Peyer's patch (tissue), 4 donors: ENCODE results near the gene GNB2. TPM values are rescaled to one million over a fixed set of nuclear protein-coding genes. Genes with fewer than 3 reads are reported as not detected.

Source experiments
- DNase-seq, 3 donors: peaks; one replicate each; pipeline ENCODE4 v3.0.0-alpha.2; 2017 to 2019
- H3K27ac ChIP-seq, 4 donors: fragments of 200-600 bp; sonication (generic); one replicate each; pipeline ENCODE4 v1.5.1; 2016 to 2019
- H3K27me3 ChIP-seq, 2 donors: fragments of 200-600 bp; sonication (generic); one replicate each; pipeline ENCODE4 v1.5.1; 2019
- H3K36me3 ChIP-seq, 3 donors: fragments of 200-600 bp; sonication (generic); one replicate each; pipeline ENCODE4 v1.5.1; 2016 to 2019
- H3K4me1 ChIP-seq, 4 donors: fragments of 200-600 bp; sonication (generic); one replicate each; pipeline ENCODE4 v1.5.1; 2016 to 2019
- H3K4me3 ChIP-seq, 4 donors: fragments of 200-600 bp; sonication (generic); 1 replicate in 3 of 4; 2 replicates in 1 of 4; pipeline ENCODE4 v1.5.1; 2016 to 2019; ENCODE audit warnings: mild to moderate bottlenecking in 1 of 4
- H3K9me3 ChIP-seq, 4 donors: fragments of 200-600 bp; sonication (generic); one replicate each; pipeline ENCODE4 v1.5.1; 2016 to 2019; ENCODE audit warnings: mild to moderate bottlenecking in 1 of 4
- POLR2A ChIP-seq, 2 donors: fragments of 450-650 bp; IDR thresholded peaks; one replicate each; pipeline ENCODE4 v1.5.1; 2017; ENCODE audit warnings: antibody characterized with exemption in 2 of 2, mild to moderate bottlenecking in 2 of 2, moderate library complexity in 2 of 2
- total RNA-seq, 4 donors: library from RNA; depleted of rRNA; stranded (reverse); fragments of >200 nt; gene quantifications; one replicate each; pipeline ENCODE4 v1.1.0, GENCODE V29; 2016
- TF ChIP-seq, protein P1 (sequence below), 6 experiments: fragments of 450-650 bp in 4 of 6; fragments of 200-600 bp in 2 of 6; sonication (generic) in 1 of 6; IDR thresholded peaks; one replicate each; pipeline ENCODE4 v1.5.1; 2017 to 2019; ENCODE audit warnings: antibody characterized with exemption in 6 of 6, mild to moderate bottlenecking in 3 of 6, moderate library complexity in 1 of 6

Gene GNB2
- total RNA-seq, 4 donors from 2014 or later = 123 to 236 (median 172) TPM

DNA sequence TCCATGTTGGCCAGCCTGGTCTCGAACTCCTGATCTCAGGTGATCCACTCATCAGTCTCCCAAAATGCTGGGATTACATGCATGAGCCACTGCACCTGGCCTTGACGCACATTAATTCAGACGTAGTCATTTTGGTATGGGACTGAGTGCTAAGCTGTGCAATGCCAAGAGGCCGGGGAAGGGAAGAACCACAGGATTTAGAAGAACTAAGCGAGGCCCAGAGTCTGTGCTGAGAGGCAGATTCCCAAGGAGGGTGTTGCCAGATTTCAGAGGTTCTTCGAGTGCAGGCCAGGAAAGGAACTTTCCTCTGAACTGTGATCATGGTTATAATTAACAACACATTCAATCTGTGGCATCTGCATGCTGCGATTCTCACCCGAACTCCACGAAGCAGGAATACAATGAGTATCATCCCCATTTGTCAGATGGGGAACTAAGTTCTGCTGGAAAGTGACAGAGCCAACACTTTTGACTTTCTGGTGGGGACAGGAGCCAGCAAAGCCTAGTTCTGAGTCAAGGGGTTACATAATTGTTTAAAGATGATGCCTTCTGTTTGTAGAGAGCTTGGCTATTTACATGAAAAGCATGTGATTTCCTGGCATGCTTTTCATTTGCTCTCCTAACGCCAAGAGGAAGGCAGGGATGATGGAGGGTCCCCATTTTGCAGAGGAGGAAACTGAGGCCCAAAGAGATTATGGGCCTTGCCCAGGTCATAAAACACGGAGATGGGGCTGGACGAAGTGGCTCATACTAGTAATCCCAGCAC lies 53.6 kb downstream of the GNB2 start:
- Histone ChIP-seq H3K36me3 (no peaks in the 10 kb centered on the region), H3K9me3 (no peaks in the 10 kb centered on the region), H3K4me1 (peaks cover 0 to 7% (median 0%) of the 10 kb centered on the region in 4 donors), H3K27ac (peak overlapping the region in 1 of 4 donors; percentile 19), H3K4me3 (no peak overlapping the region), H3K27me3 (no peaks in the 10 kb centered on the region)
- TF ChIP-seq, protein P1, sequence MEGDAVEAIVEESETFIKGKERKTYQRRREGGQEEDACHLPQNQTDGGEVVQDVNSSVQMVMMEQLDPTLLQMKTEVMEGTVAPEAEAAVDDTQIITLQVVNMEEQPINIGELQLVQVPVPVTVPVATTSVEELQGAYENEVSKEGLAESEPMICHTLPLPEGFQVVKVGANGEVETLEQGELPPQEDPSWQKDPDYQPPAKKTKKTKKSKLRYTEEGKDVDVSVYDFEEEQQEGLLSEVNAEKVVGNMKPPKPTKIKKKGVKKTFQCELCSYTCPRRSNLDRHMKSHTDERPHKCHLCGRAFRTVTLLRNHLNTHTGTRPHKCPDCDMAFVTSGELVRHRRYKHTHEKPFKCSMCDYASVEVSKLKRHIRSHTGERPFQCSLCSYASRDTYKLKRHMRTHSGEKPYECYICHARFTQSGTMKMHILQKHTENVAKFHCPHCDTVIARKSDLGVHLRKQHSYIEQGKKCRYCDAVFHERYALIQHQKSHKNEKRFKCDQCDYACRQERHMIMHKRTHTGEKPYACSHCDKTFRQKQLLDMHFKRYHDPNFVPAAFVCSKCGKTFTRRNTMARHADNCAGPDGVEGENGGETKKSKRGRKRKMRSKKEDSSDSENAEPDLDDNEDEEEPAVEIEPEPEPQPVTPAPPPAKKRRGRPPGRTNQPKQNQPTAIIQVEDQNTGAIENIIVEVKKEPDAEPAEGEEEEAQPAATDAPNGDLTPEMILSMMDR (IDR thresholded peaks at IDR 0.05) = no peak
- no peak for TF ChIP-seq POLR2A (IDR thresholded peaks at IDR 0.05)
- no peak for DNase-seq

GRCh38 chr7:100728196-100728595 lies 54.7 kb downstream of the GNB2 start:
- Histone ChIP-seq H3K4me3 (no peak overlapping the region), H3K27ac (no peak overlapping the region), H3K4me1 (peaks cover 0 to 7% (median 0%) of the 10 kb centered on the region in 4 donors), H3K36me3 (no peaks in the 10 kb centered on the region), H3K27me3 (no peaks in the 10 kb centered on the region), H3K9me3 (no peaks in the 10 kb centered on the region)
- DNase-seq = no peak
- no peak for TF ChIP-seq POLR2A (IDR thresholded peaks at IDR 0.05)
- TF ChIP-seq, protein P1 (IDR thresholded peaks at IDR 0.05) = no peak

Other genes with a start within 250 kb of the GNB2 start
- 10 to 100 TPM in 1 of 4 donors, 1 to 10 TPM in 3; 1.8 to 19.8 (median 3.6) TPM for gene ZCWPW1, start 245.0 kb upstream of the GNB2 start, total RNA-seq
- 10 to 100 TPM; 17.3 to 46.3 (median 32.2) TPM for gene MEPCE, start 243.9 kb upstream of the GNB2 start, total RNA-seq
- gene PPP1R35, start 237.2 kb upstream of the GNB2 start, total RNA-seq = 10 to 100 TPM; 44.8 to 67.7 (median 49.0) TPM
- gene SPACDR, start 209.5 kb upstream of the GNB2 start, total RNA-seq = not detected
- gene TSC22D4, start 194.5 kb upstream of the GNB2 start, total RNA-seq = 10 to 100 TPM; 28.9 to 51.2 (median 40.6) TPM
- gene NYAP1, start 189.8 kb upstream of the GNB2 start, total RNA-seq = 1 to 10 TPM in 1 of 4 donors, under 1 TPM in 2, not detected in 1; 0.38 to 2.5 (median 0.40) TPM
- 10 to 100 TPM; 38.4 to 63.6 (median 49.9) TPM for gene AGFG2, start 134.5 kb upstream of the GNB2 start, total RNA-seq
- gene SAP25, start 99.8 kb upstream of the GNB2 start, total RNA-seq = 10 to 100 TPM in 3 of 4 donors, 1 to 10 TPM in 1; 2.5 to 18.2 (median 13.4) TPM
- gene LRCH4, start 87.6 kb upstream of the GNB2 start, total RNA-seq = 100 to 1,000 TPM in 3 of 4 donors, 10 to 100 TPM in 1; 76.7 to 232 (median 156) TPM
- gene FBXO24, start 87.4 kb upstream of the GNB2 start, total RNA-seq = 1 to 10 TPM in 2 of 4 donors, not detected in 2; 1.1 to 2.8 TPM
- 10 to 100 TPM in 2 of 4 donors, 1 to 10 TPM in 2; 1.8 to 53.6 (median 9.8) TPM for gene PCOLCE, start 71.4 kb upstream of the GNB2 start, total RNA-seq
- gene MOSPD3, start 61.2 kb upstream of the GNB2 start, total RNA-seq = 10 to 100 TPM in 1 of 4 donors, 1 to 10 TPM in 3; 5.0 to 14.2 (median 7.3) TPM
- gene TFR2, start 32.2 kb upstream of the GNB2 start, total RNA-seq = 1 to 10 TPM in 2 of 4 donors, not detected in 2; 1.6 to 2.5 TPM
- gene ACTL6B, start 17.3 kb upstream of the GNB2 start, total RNA-seq = not detected
- 100 to 1,000 TPM in 1 of 4 donors, 10 to 100 TPM in 3; 41.3 to 126 (median 72.9) TPM for gene GIGYF1, start 20.5 kb downstream of the GNB2 start, total RNA-seq
- gene POP7, start 32.4 kb downstream of the GNB2 start, total RNA-seq = 10 to 100 TPM; 23.9 to 38.1 (median 29.7) TPM
- not detected for gene EPO, start 46.7 kb downstream of the GNB2 start, total RNA-seq
- not detected for gene ZAN, start 59.9 kb downstream of the GNB2 start, total RNA-seq
- 10 to 100 TPM; 10.3 to 48.7 (median 31.7) TPM for gene EPHB4, start 153.8 kb downstream of the GNB2 start, total RNA-seq
- gene SLC12A9, start 179.0 kb downstream of the GNB2 start, total RNA-seq = 10 to 100 TPM; 24.8 to 51.1 (median 28.2) TPM
- 10 to 100 TPM in 3 of 4 donors, 1 to 10 TPM in 1; 8.8 to 22.3 (median 15.4) TPM for gene TRIP6, start 193.6 kb downstream of the GNB2 start, total RNA-seq
- 100 to 1,000 TPM in 2 of 4 donors, 10 to 100 TPM in 2; 60.9 to 272 (median 113) TPM for gene SRRT, start 201.4 kb downstream of the GNB2 start, total RNA-seq
- gene UFSP1, start 216.0 kb downstream of the GNB2 start, total RNA-seq = 1 to 10 TPM; 4.1 to 7.0 (median 5.2) TPM
- 10 to 100 TPM in 3 of 4 donors, 1 to 10 TPM in 1; 3.3 to 35.4 (median 25.3) TPM for gene ACHE, start 222.1 kb downstream of the GNB2 start, total RNA-seq